Measurements from ENCODE around the gene RBMS3. TPM values are rescaled to one million over a fixed set of nuclear protein-coding genes. Genes with fewer than 3 reads are reported as not detected.

The RBMS3 gene
- total RNA-seq, 4 donors from 2014 or later = 3.8 to 18.7 (median 14.6) TPM

DNA sequence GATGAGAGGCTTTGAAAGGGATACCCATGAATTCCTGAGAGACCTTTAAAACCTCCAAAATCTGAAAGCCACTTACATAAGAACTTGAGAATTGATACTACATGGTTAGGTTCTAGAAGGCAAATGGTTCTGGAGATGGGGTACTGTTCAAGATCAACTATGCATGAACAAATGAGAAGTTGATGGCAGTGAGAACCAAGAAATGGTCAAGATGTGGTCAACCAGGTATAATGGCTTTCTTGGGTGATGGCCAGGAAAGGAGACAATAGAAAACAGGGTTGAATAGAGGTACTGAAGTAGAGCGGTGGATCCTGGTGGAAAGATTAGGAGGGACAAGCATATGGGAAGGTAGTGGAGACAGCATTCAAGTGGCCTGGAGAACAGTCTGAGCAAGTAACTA, 200.4 kb downstream of the RBMS3 start:
- H3K4me3 ChIP-seq = no peak overlapping the region
- H3K4me1 ChIP-seq = no peaks in the 10 kb centered on the region
- TF ChIP-seq, protein P1, sequence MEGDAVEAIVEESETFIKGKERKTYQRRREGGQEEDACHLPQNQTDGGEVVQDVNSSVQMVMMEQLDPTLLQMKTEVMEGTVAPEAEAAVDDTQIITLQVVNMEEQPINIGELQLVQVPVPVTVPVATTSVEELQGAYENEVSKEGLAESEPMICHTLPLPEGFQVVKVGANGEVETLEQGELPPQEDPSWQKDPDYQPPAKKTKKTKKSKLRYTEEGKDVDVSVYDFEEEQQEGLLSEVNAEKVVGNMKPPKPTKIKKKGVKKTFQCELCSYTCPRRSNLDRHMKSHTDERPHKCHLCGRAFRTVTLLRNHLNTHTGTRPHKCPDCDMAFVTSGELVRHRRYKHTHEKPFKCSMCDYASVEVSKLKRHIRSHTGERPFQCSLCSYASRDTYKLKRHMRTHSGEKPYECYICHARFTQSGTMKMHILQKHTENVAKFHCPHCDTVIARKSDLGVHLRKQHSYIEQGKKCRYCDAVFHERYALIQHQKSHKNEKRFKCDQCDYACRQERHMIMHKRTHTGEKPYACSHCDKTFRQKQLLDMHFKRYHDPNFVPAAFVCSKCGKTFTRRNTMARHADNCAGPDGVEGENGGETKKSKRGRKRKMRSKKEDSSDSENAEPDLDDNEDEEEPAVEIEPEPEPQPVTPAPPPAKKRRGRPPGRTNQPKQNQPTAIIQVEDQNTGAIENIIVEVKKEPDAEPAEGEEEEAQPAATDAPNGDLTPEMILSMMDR (IDR thresholded peaks at IDR 0.05) = no peak
- TF ChIP-seq POLR2A (IDR thresholded peaks at IDR 0.05) = no peak
- no peak for TF ChIP-seq POLR2AphosphoS5 (IDR thresholded peaks at IDR 0.05)
- TF ChIP-seq EP300 (IDR thresholded peaks at IDR 0.05; ENCODE audit: low read depth) = no peak
- 90 to 100% methylated on average over 1 of the region's 1 CpG for WGBS, 2 donors (ENCODE audit: low coverage in 1 of 2)
- intact Hi-C loops (cut with DNase I; ENCODE audit: low total_unique reads) = no loop called here
- H3K27me3 ChIP-seq = no peaks in the 10 kb centered on the region
- no peaks in the 10 kb centered on the region for H3K36me3 ChIP-seq
- H3K9me3 ChIP-seq = no peaks in the 10 kb centered on the region
- in situ Hi-C loops (cut with MboI; ENCODE audit: low pct_ligation_motif_present in 1 of 4, low pct_unique_long_range_greater_than_20kb in 1 of 4, low sequenced_read_pairs in 3 of 4) = no loop called here
- DNase-seq = no peak
- H3K27ac ChIP-seq = no peak overlapping the region

DNA sequence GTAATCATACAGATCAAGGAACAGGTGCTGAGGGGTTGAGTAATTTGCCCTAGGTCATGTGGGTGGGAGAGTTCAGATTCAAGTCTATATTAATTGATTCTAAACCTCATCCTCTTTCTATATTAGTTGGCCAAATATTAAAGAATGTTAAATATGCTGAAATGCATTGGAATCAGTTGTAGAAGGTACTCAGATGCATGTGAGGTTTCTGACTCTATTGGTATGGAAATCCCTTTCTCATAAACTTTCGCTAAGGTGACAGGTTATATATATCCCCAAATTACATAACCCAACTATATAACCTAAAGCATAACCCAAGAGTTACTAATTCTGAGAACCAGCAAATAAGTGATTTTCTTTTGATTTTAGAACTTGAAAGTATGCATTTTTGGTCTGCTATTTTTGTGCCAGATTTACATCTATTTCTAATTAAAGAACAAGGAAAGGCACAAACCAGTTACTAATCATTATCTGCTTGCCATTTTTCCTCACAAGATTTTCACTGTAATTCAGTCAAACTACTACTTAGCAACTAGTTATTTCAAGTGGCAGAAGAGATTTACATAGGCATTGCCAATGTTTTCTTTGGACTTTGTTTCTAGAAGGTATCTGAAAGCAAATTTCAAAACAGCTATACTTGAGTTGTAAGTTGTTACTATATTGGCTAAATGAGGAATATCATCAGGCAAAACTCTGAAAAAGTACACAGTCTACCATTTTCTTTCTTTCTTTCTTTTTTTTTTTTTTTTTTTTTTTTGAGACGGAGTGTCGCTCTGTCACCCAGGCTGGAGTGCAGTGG, 201.3 kb downstream of the RBMS3 start:
- intact Hi-C loops (cut with DNase I; ENCODE audit: low total_unique reads) (no loop called here), in situ Hi-C loops (cut with MboI; ENCODE audit: low pct_ligation_motif_present in 1 of 4, low pct_unique_long_range_greater_than_20kb in 1 of 4, low sequenced_read_pairs in 3 of 4) (no loop called here)
- DNase-seq = no peak
- H3K4me3 ChIP-seq = no peak overlapping the region
- no peaks in the 10 kb centered on the region for H3K9me3 ChIP-seq
- WGBS, 2 donors (ENCODE audit: low coverage in 1 of 2) = 92 to 100% methylated on average over 1 to 3 of the region's 3 CpGs
- no peaks in the 10 kb centered on the region for H3K4me1 ChIP-seq
- H3K36me3 ChIP-seq = no peaks in the 10 kb centered on the region
- no peaks in the 10 kb centered on the region for H3K27me3 ChIP-seq
- TF ChIP-seq EP300 (IDR thresholded peaks at IDR 0.05; ENCODE audit: low read depth) (no peak), POLR2AphosphoS5 (IDR thresholded peaks at IDR 0.05) (no peak), POLR2A (IDR thresholded peaks at IDR 0.05) (no peak)
- TF ChIP-seq, protein P1 (IDR thresholded peaks at IDR 0.05) = no peak
- H3K27ac ChIP-seq = no peak overlapping the region

DNA sequence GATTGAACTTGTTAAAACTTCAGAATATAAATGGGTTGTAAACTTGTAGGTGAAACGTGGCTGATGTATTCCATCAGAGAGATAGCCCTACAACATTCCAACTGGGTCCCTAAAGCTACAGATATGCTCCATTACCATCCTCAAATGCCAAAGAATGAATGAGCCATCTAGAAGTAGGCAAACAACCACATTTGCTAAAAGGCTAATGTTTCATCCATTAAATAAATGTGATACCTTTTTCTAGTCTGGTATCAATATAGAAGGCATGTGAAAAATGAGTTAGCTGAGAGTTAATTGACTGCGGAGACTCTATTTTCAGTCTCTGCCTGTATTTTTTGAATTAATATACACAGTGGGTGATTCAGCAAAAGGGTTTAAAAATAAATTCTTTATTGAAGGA, 203.8 kb downstream of the RBMS3 start:
- intact Hi-C loops (cut with DNase I; ENCODE audit: low total_unique reads) = no loop called here
- Histone ChIP-seq H3K4me1 (no peaks in the 10 kb centered on the region), H3K27me3 (no peaks in the 10 kb centered on the region), H3K27ac (no peak overlapping the region), H3K4me3 (no peak overlapping the region), H3K36me3 (no peaks in the 10 kb centered on the region), H3K9me3 (no peaks in the 10 kb centered on the region)
- TF ChIP-seq, protein P1 (IDR thresholded peaks at IDR 0.05) = no peak
- DNase-seq = no peak
- 79 to 80% methylated on average over 2 of the region's 2 CpGs for WGBS, 2 donors (ENCODE audit: low coverage in 1 of 2)
- in situ Hi-C loops (cut with MboI; ENCODE audit: low pct_ligation_motif_present in 1 of 4, low pct_unique_long_range_greater_than_20kb in 1 of 4, low sequenced_read_pairs in 3 of 4) = no loop called here

DNA sequence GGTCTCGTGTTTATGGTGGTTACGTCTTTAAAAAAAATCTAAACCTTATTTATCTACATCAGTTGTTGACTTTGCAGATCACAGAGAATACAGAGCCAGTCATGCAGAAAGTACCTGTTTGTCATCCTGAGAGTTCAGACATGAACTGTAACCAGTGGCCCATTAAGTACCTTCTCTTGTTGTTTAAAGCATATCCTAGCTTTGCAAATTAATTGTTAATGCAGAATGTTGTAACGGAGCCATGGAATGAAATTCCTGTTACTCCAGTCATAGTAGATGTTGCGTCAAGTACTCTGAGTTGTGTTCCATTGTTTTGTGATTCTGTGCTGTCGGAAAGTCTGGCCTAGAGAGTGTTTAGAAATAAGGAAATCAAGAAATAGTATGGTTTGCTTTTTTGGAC, 205.2 kb downstream of the RBMS3 start:
- Histone ChIP-seq H3K27ac (no peak overlapping the region), H3K36me3 (no peaks in the 10 kb centered on the region), H3K4me3 (no peak overlapping the region), H3K9me3 (no peaks in the 10 kb centered on the region), H3K4me1 (no peaks in the 10 kb centered on the region), H3K27me3 (peaks cover 5% of the 10 kb centered on the region)
- 71 to 73% methylated on average over 5 of the region's 5 CpGs for WGBS, 2 donors (ENCODE audit: low coverage in 1 of 2)
- DNase-seq = no peak
- in situ Hi-C loops (cut with MboI; ENCODE audit: low pct_ligation_motif_present in 1 of 4, low pct_unique_long_range_greater_than_20kb in 1 of 4, low sequenced_read_pairs in 3 of 4) = no loop called here
- intact Hi-C loops (cut with DNase I; ENCODE audit: low total_unique reads) = no loop called here
- TF ChIP-seq, protein P1 (IDR thresholded peaks at IDR 0.05) = no peak
- TF ChIP-seq POLR2A (IDR thresholded peaks at IDR 0.05) (no peak), EP300 (IDR thresholded peaks at IDR 0.05; ENCODE audit: low read depth) (no peak), POLR2AphosphoS5 (IDR thresholded peaks at IDR 0.05) (peak in 1 of 3 donors; percentile 48)
